PC-3 (cell line): ENCODE data around the gene C1S.

Experiments
- EZH2 ChIP-seq: fragments of 300-600 bp; sonication (generic); IDR thresholded peaks from one replicate; pipeline ENCODE4 v1.6.1; 2017; ENCODE audit warnings: antibody characterized with exemption, mild to moderate bottlenecking, low read length; ENCODE audit not compliant: unreplicated experiment
- TF ChIP-seq, protein P1 (sequence below): fragments of 300-600 bp; sonication (generic); conservative IDR thresholded peaks from 2 replicates; pipeline ENCODE4 v1.5.1; 2017; ENCODE audit warnings: antibody characterized with exemption, low read depth, mild to moderate bottlenecking, low read length

DNA sequence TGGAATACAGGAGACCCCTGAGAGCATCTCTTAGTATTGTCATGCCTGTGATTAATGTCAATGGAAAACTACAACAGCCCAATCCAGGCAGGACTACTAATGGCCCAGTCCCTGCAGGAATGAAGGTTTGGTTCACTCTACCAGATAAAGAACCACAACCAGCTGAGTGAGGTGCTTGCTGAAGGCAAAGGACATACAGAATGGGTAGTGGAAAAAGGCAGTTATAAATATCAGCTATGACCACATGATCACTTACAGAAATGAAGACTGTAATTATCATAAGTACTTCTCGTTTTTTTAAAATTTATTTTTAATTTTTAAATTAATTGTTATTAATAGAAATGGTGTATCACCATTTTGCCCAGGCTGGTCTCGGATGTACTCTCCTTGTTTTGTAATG lies 25.1 kb upstream of the C1S start:
- TF ChIP-seq, protein P1, sequence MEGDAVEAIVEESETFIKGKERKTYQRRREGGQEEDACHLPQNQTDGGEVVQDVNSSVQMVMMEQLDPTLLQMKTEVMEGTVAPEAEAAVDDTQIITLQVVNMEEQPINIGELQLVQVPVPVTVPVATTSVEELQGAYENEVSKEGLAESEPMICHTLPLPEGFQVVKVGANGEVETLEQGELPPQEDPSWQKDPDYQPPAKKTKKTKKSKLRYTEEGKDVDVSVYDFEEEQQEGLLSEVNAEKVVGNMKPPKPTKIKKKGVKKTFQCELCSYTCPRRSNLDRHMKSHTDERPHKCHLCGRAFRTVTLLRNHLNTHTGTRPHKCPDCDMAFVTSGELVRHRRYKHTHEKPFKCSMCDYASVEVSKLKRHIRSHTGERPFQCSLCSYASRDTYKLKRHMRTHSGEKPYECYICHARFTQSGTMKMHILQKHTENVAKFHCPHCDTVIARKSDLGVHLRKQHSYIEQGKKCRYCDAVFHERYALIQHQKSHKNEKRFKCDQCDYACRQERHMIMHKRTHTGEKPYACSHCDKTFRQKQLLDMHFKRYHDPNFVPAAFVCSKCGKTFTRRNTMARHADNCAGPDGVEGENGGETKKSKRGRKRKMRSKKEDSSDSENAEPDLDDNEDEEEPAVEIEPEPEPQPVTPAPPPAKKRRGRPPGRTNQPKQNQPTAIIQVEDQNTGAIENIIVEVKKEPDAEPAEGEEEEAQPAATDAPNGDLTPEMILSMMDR = no peak
- TF ChIP-seq EZH2 = no peak
